Measurements from ENCODE around the gene FARS2.

- no peak for TF ChIP-seq POLR2AphosphoS5 (IDR thresholded peaks at IDR 0.05)
- no peak for TF ChIP-seq POLR2A (IDR thresholded peaks at IDR 0.05)
- no peak for TF ChIP-seq CTCF (IDR thresholded peaks at IDR 0.05)
Observed at GRCh38 chr6:5353971-5354370, 92.7 kb downstream of the FARS2 start.
